Neural progenitor cell (in vitro differentiated cells): ENCODE results near the gene FSTL4. TPM values are rescaled to one million over a fixed set of nuclear protein-coding genes. Genes with fewer than 3 reads are reported as not detected.

Experiments used
- DNase-seq: peaks from one replicate; pipeline ENCODE4 v3.0.0-alpha.2; 2016; ENCODE audit warnings: low spot score
- H2AFZ ChIP-seq: fragments of 200-600 bp; sonication (generic); replicated peaks from 2 replicates; pipeline ENCODE4 v1.6.1; 2016; ENCODE audit warnings: antibody characterized with exemption
- H3F3A ChIP-seq: fragments of 200-600 bp; sonication (generic); 2 replicates; pipeline ENCODE4 v1.6.1; 2016; ENCODE audit warnings: antibody characterized with exemption, low read depth
- H3K27ac ChIP-seq: fragments of 200-600 bp; sonication (generic); 2 replicates; pipeline ENCODE4 v1.5.1; 2016; ENCODE audit warnings: mild to moderate bottlenecking
- H3K27me3 ChIP-seq: fragments of 200-600 bp; sonication (generic); 2 replicates; pipeline ENCODE4 v1.6.1; 2016; ENCODE audit warnings: mild to moderate bottlenecking, moderate library complexity
- H3K36me3 ChIP-seq: fragments of 200-600 bp; sonication (generic); 2 replicates; pipeline ENCODE4 v1.5.1; 2016
- H3K4me1 ChIP-seq: fragments of 200-600 bp; sonication (generic); 2 replicates; pipeline ENCODE4 v1.6.1; 2016; ENCODE audit warnings: mixed run types
- H3K4me2 ChIP-seq: fragments of 200-600 bp; sonication (generic); 2 replicates; pipeline ENCODE4 v1.6.1; 2016
- H3K4me3 ChIP-seq: fragments of 200-600 bp; sonication (generic); 2 replicates; pipeline ENCODE4 v1.5.1; 2016
- H3K79me2 ChIP-seq: fragments of 200-600 bp; sonication (generic); 2 replicates; pipeline ENCODE4 v1.6.1; 2016; ENCODE audit warnings: low read depth
- H3K9ac ChIP-seq: fragments of 200-600 bp; sonication (generic); 2 replicates; pipeline ENCODE4 v1.6.1; 2016
- H3K9me3 ChIP-seq: fragments of 200-600 bp; sonication (generic); 2 replicates; pipeline ENCODE4 v1.5.1; 2016; ENCODE audit warnings: low read depth
- H4K20me1 ChIP-seq: fragments of 200-600 bp; sonication (generic); 2 replicates; pipeline ENCODE4 v1.6.1; 2016; ENCODE audit warnings: low read depth
- H3K27ac Mint-ChIP-seq: 3 replicates; pipeline ENCODE4 v1.8.0; 2021; ENCODE audit warnings: mixed read lengths
- H3K27me3 Mint-ChIP-seq: 2 replicates; pipeline ENCODE4 v1.8.0; 2022; ENCODE audit warnings: low read depth, mild to moderate bottlenecking, inconsistent platforms, moderate library complexity, mixed read lengths; ENCODE audit not compliant: insufficient read depth
- H3K36me3 Mint-ChIP-seq: 3 replicates; pipeline ENCODE4 v1.8.0; 2021; ENCODE audit warnings: mixed read lengths
- H3K4me1 Mint-ChIP-seq: 3 replicates; pipeline ENCODE4 v1.8.0; 2021; ENCODE audit warnings: mixed read lengths
- H3K4me3 Mint-ChIP-seq: 3 replicates; pipeline ENCODE4 v1.8.0; 2021; ENCODE audit warnings: mild to moderate bottlenecking, moderate library complexity, mixed read lengths
- H3K9me3 Mint-ChIP-seq: 3 replicates; pipeline ENCODE4 v1.8.0; 2020; ENCODE audit warnings: mixed read lengths
- CTCF ChIP-seq: fragments of 200-600 bp; sonication (generic); IDR thresholded peaks from 2 replicates; pipeline ENCODE4 v1.5.1; 2017; ENCODE audit warnings: antibody characterized with exemption, mild to moderate bottlenecking
- EZH2 ChIP-seq: fragments of 200-600 bp; sonication (generic); IDR thresholded peaks from 2 replicates; pipeline ENCODE4 v1.6.1; 2017; ENCODE audit warnings: antibody characterized with exemption, mild to moderate bottlenecking, moderate library complexity
- EZH2phosphoT487 ChIP-seq: fragments of 200-600 bp; sonication (generic); IDR thresholded peaks from 2 replicates; pipeline ENCODE4 v1.6.1; 2017; ENCODE audit warnings: antibody characterized with exemption
- total RNA-seq: library from RNA; depleted of rRNA; stranded (reverse); fragments of >200 nt; gene quantifications from 2 replicates; pipeline ENCODE4 v1.2.3, GENCODE V29; 2015; ENCODE audit warnings: low replicate concordance

The FSTL4 gene
- total RNA-seq, 1 donor from 2014 or later: 0.95 TPM

GRCh38 chr5:133303298-133303697 is 309.0 kb downstream of the FSTL4 start:
- H3K4me1 ChIP-seq: no peaks in the 10 kb centered on the region
- H3K27ac ChIP-seq: no peak overlapping the region
- no peak overlapping the region for H3K9ac ChIP-seq
- no peaks in the 10 kb centered on the region for H3F3A ChIP-seq
- no peak for DNase-seq
- H3K36me3 ChIP-seq: no peaks in the 10 kb centered on the region
- no peaks in the 10 kb centered on the region for H3K9me3 Mint-ChIP-seq
- peaks cover 11% of the 10 kb centered on the region for H3K27me3 Mint-ChIP-seq
- H3K36me3 Mint-ChIP-seq: no peaks in the 10 kb centered on the region
- H2AFZ ChIP-seq: no peak overlapping the region
- peaks cover 18% of the 10 kb centered on the region for H3K4me1 Mint-ChIP-seq
- H3K9me3 ChIP-seq: no peaks in the 10 kb centered on the region
- H3K27me3 ChIP-seq: no peaks in the 10 kb centered on the region
- no peak overlapping the region for H3K27ac Mint-ChIP-seq
- no peak for TF ChIP-seq EZH2
- TF ChIP-seq EZH2phosphoT487: no peak
- no peak for TF ChIP-seq CTCF
- H3K4me3 ChIP-seq: no peak overlapping the region
- H3K79me2 ChIP-seq: no peaks in the 10 kb centered on the region
- H4K20me1 ChIP-seq: no peaks in the 10 kb centered on the region
- no peak overlapping the region for H3K4me3 Mint-ChIP-seq
- H3K4me2 ChIP-seq: no peak overlapping the region

- Histone ChIP-seq H3K9me3 (no peaks in the 10 kb centered on the region), H3K9ac (no peak overlapping the region), H3K79me2 (no peaks in the 10 kb centered on the region), H3K36me3 (no peaks in the 10 kb centered on the region), H3K4me3 (no peak overlapping the region), H3K4me1 (no peaks in the 10 kb centered on the region), H3K4me2 (no peak overlapping the region), H3K27ac (no peak overlapping the region), H2AFZ (no peak overlapping the region), H3K27me3 (no peaks in the 10 kb centered on the region), H3F3A (no peaks in the 10 kb centered on the region), H4K20me1 (no peaks in the 10 kb centered on the region)
- Mint-ChIP-seq H3K4me1 (peaks cover 12% of the 10 kb centered on the region), H3K27me3 (peaks cover 15% of the 10 kb centered on the region), H3K9me3 (no peaks in the 10 kb centered on the region), H3K36me3 (no peaks in the 10 kb centered on the region), H3K4me3 (no peak overlapping the region), H3K27ac (no peak overlapping the region)
- TF ChIP-seq CTCF (no peak), EZH2phosphoT487 (no peak), EZH2 (no peak)
- DNase-seq: no peak
Measured at GRCh38 chr5:133299728-133300127, 312.6 kb downstream of the FSTL4 start.

- no peak overlapping the region for H3K4me2 ChIP-seq
- H3K27me3 Mint-ChIP-seq: peaks cover 15% of the 10 kb centered on the region
- no peaks in the 10 kb centered on the region for H3K36me3 Mint-ChIP-seq
- no peak overlapping the region for H3K27ac ChIP-seq
- peaks cover 5% of the 10 kb centered on the region for H3K4me1 Mint-ChIP-seq
- H3K4me1 ChIP-seq: no peaks in the 10 kb centered on the region
- no peak overlapping the region for H3K4me3 Mint-ChIP-seq
- no peaks in the 10 kb centered on the region for H3K9me3 ChIP-seq
- H4K20me1 ChIP-seq: no peaks in the 10 kb centered on the region
- H3K79me2 ChIP-seq: no peaks in the 10 kb centered on the region
- no peaks in the 10 kb centered on the region for H3K36me3 ChIP-seq
- DNase-seq: no peak
- H3K9me3 Mint-ChIP-seq: no peaks in the 10 kb centered on the region
- H3K27ac Mint-ChIP-seq: peak overlapping the region; percentile 80
- H3K4me3 ChIP-seq: no peak overlapping the region
- no peaks in the 10 kb centered on the region for H3K27me3 ChIP-seq
- no peaks in the 10 kb centered on the region for H3F3A ChIP-seq
- no peak overlapping the region for H3K9ac ChIP-seq
- H2AFZ ChIP-seq: no peak overlapping the region
- TF ChIP-seq EZH2phosphoT487: no peak
- TF ChIP-seq CTCF: no peak
- TF ChIP-seq EZH2: no peak
Measured at GRCh38 chr5:133299021-133299420, 313.3 kb downstream of the FSTL4 start.
